Measurements from ENCODE around the gene TANK.
"Not testable (repeated sequence)": the region's sequence is repeated elsewhere in the genome, so short reads cannot be mapped to it uniquely, and the experiment has no call there.

TANK gene

GRCh38 chr2:161166538-161167409 is 6.5 kb downstream of the TANK start:
- DNase-seq = no peak

GRCh38 chr2:161169335-161169734 is 9.1 kb downstream of the TANK start:
- no peak for DNase-seq

GRCh38 chr2:161170377-161170776 is 10.1 kb downstream of the TANK start:
- DNase-seq = no peak

- DNase-seq = no peak
These were observed 11.0 kb downstream of the TANK start for GRCh38 chr2:161170958-161171932.

- no peak for DNase-seq
These were observed 12.8 kb downstream of the TANK start for GRCh38 chr2:161172901-161173540.

GRCh38 chr2:161173541-161174194 is 13.4 kb downstream of the TANK start:
- DNase-seq = no peak

- DNase-seq = no peak
These were observed 17.7 kb downstream of the TANK start for GRCh38 chr2:161177969-161178368.

GRCh38 chr2:161178756-161179155 is 18.5 kb downstream of the TANK start:
- no peak for DNase-seq

- no peak for DNase-seq
These were observed 29.8 kb downstream of the TANK start for GRCh38 chr2:161190050-161190449.

- not testable (repeated sequence) for DNase-seq
These were observed 35.4 kb downstream of the TANK start for GRCh38 chr2:161195602-161196001.

- DNase-seq = no peak
These were observed 39.9 kb downstream of the TANK start for GRCh38 chr2:161199912-161200701.

- no peak for DNase-seq
These were observed 44.6 kb downstream of the TANK start for GRCh38 chr2:161204846-161205245.

- DNase-seq = no peak
These were observed 46.3 kb downstream of the TANK start for GRCh38 chr2:161206471-161207032.

- no peak for DNase-seq
These were observed 47.7 kb downstream of the TANK start for GRCh38 chr2:161207941-161208340.

GRCh38 chr2:161208527-161209139 is 48.4 kb downstream of the TANK start:
- no peak for DNase-seq

- no peak for DNase-seq
These were observed 49.7 kb downstream of the TANK start for GRCh38 chr2:161209902-161210301.

- no peak for DNase-seq
These were observed 57.5 kb downstream of the TANK start for GRCh38 chr2:161217597-161218185.

GRCh38 chr2:161219211-161219610 is 59.0 kb downstream of the TANK start:
- peak in 1 of 51 donors; percentile 2 for DNase-seq

GRCh38 chr2:161223139-161223732 is 63.0 kb downstream of the TANK start:
- peak in 1 of 51 donors; percentile 35 for DNase-seq

Data from hypothalamus (tissue), 51 donors.